ENCODE data around the gene RFC2.
"Not testable (repeated sequence)": the region's sequence is repeated elsewhere in the genome, so short reads cannot be mapped to it uniquely, and the experiment has no call there.

RFC2 gene

GRCh38 chr7:74207586-74207985 is 46.6 kb downstream of the RFC2 start:
- H3K4me1 ChIP-seq: peaks cover 0 to 23% (median 4%) of the 10 kb centered on the region in 4 donors
- no peak overlapping the region for H3K27ac ChIP-seq
- no peaks in the 10 kb centered on the region for H3K36me3 ChIP-seq
- intact Hi-C loops (cut with DNase I; ENCODE audit: low total_unique reads): loop anchor here (5.0 kb wide), 1 partner anchor 340 kb away; no protein-coding TSS in a partner anchor
- no peak for TF ChIP-seq CTCF (IDR thresholded peaks at IDR 0.05)
- DNase-seq: no peak
- H3K9me3 ChIP-seq: no peaks in the 10 kb centered on the region
- H3K4me3 ChIP-seq: no peak overlapping the region
- peaks cover 0 to 5% of the 10 kb centered on the region in 2 donors for H3K27me3 ChIP-seq

GRCh38 chr7:74206589-74207120 is 47.5 kb downstream of the RFC2 start:
- Histone ChIP-seq H3K4me3 (peak overlapping the region; percentile 20 to 30), H3K27me3 (peaks cover 0 to 5% of the 10 kb centered on the region in 2 donors), H3K36me3 (no peaks in the 10 kb centered on the region), H3K4me1 (peaks cover 0 to 23% (median 4%) of the 10 kb centered on the region in 4 donors), H3K27ac (no peak overlapping the region), H3K9me3 (no peaks in the 10 kb centered on the region)
- TF ChIP-seq CTCF (IDR thresholded peaks at IDR 0.05): peak; percentile 95 to 98
- peak; percentile 83 to 91 for DNase-seq
- intact Hi-C loops (cut with DNase I; ENCODE audit: low total_unique reads): loop anchor here (5.0 kb wide), 1 partner anchor 339 kb away; no protein-coding TSS in a partner anchor

- H3K36me3 ChIP-seq, H3K4me3 ChIP-seq, H3K27me3 ChIP-seq, DNase-seq, H3K9me3 ChIP-seq, H3K27ac ChIP-seq: not testable (repeated sequence)
- H3K4me1 ChIP-seq: peaks cover 0 to 17% (median 3%) of the 10 kb centered on the region in 4 donors
- intact Hi-C loops (cut with DNase I; ENCODE audit: low total_unique reads): loop anchor here (5.0 kb wide), 1 partner anchor 339 kb away; no protein-coding TSS in a partner anchor
These were observed 48.1 kb downstream of the RFC2 start for GRCh38 chr7:74206052-74206451.

- intact Hi-C loops (cut with DNase I; ENCODE audit: low total_unique reads): no loop called here
- no peak overlapping the region for H3K27ac ChIP-seq
- peaks cover 0 to 5% of the 10 kb centered on the region in 2 donors for H3K27me3 ChIP-seq
- H3K9me3 ChIP-seq: no peaks in the 10 kb centered on the region
- H3K36me3 ChIP-seq: no peaks in the 10 kb centered on the region
- H3K4me3 ChIP-seq: no peak overlapping the region
- no peak for TF ChIP-seq CTCF (IDR thresholded peaks at IDR 0.05)
- no peak for DNase-seq
- H3K4me1 ChIP-seq: peaks cover 0 to 5% (median 0%) of the 10 kb centered on the region in 4 donors
These were observed 50.1 kb downstream of the RFC2 start for GRCh38 chr7:74203956-74204618.

GRCh38 chr7:74202841-74203556 is 51.2 kb downstream of the RFC2 start:
- H3K4me1 ChIP-seq: peaks cover 0 to 5% (median 0%) of the 10 kb centered on the region in 4 donors
- no peaks in the 10 kb centered on the region for H3K9me3 ChIP-seq
- intact Hi-C loops (cut with DNase I; ENCODE audit: low total_unique reads): no loop called here
- H3K4me3 ChIP-seq: no peak overlapping the region
- H3K27ac ChIP-seq: no peak overlapping the region
- H3K36me3 ChIP-seq: peaks cover 0 to 1% (median 0%) of the 10 kb centered on the region in 3 donors
- peak; percentile 59 for TF ChIP-seq CTCF (IDR thresholded peaks at IDR 0.05)
- DNase-seq: peak in 1 of 2 donors; percentile 46
- peaks cover 0 to 5% of the 10 kb centered on the region in 2 donors for H3K27me3 ChIP-seq
